OCI-LY1 (cell line): ENCODE data around the gene PAIP2B.

Experiments
- H2AFZ ChIP-seq: fragments of 200-600 bp; sonication (generic), shearing (Covaris generic); 2 replicates; pipeline ENCODE4 v1.6.0; 2014; ENCODE audit warnings: antibody characterized with exemption, mild to moderate bottlenecking, low read length
- H3F3A ChIP-seq: fragments of 200-600 bp; sonication (generic), shearing (Covaris generic); 2 replicates; pipeline ENCODE4 v1.6.0; 2014; ENCODE audit warnings: mild to moderate bottlenecking, antibody characterized with exemption, low read length, moderate library complexity; ENCODE audit not compliant: insufficient read depth
- H3K27ac ChIP-seq: fragments of 200-600 bp; sonication (generic); 2 replicates; pipeline ENCODE4 v1.5.1; 2014; ENCODE audit warnings: low read length, mixed run types, mild to moderate bottlenecking, low read depth; ENCODE audit not compliant: poor library complexity, severe bottlenecking
- H3K27me3 ChIP-seq: fragments of 200-600 bp; sonication (generic); 2 replicates; pipeline ENCODE4 v1.6.0; 2014; ENCODE audit warnings: antibody characterized with exemption, mild to moderate bottlenecking, low read length, moderate library complexity; ENCODE audit not compliant: insufficient read depth
- H3K36me3 ChIP-seq: fragments of 200-600 bp; sonication (generic); 2 replicates; pipeline ENCODE4 v1.6.1; 2014; ENCODE audit warnings: mild to moderate bottlenecking, antibody characterized with exemption, low read length, moderate library complexity, mixed read lengths; ENCODE audit not compliant: insufficient read depth
- H3K4me1 ChIP-seq: fragments of 200-600 bp; sonication (generic); 2 replicates; pipeline ENCODE4 v1.5.1; 2014; ENCODE audit warnings: mild to moderate bottlenecking, low read length, moderate library complexity; ENCODE audit not compliant: insufficient read depth, severe bottlenecking
- H3K4me2 ChIP-seq: fragments of 200-600 bp; sonication (generic), shearing (Covaris generic); 2 replicates; pipeline ENCODE4 v1.6.1; 2014; ENCODE audit warnings: low read length
- H3K4me3 ChIP-seq: fragments of 200-600 bp; sonication (generic); 2 replicates; pipeline ENCODE4 v1.5.1; 2014; ENCODE audit warnings: low read length, low read depth, mild to moderate bottlenecking, mixed read lengths; ENCODE audit not compliant: poor library complexity, severe bottlenecking
- H3K79me2 ChIP-seq: fragments of 200-600 bp; shearing (Covaris generic); 2 replicates; pipeline ENCODE4 v1.6.1; 2016; ENCODE audit warnings: mixed run types, low read length, mixed read lengths; ENCODE audit not compliant: insufficient read depth
- H3K9ac ChIP-seq: fragments of 200-600 bp; sonication (generic), shearing (Covaris generic); 2 replicates; pipeline ENCODE4 v1.6.1; 2014; ENCODE audit warnings: mild to moderate bottlenecking, low read length, mixed read lengths
- H3K9me2 ChIP-seq: fragments of 200-600 bp; sonication (generic), shearing (Covaris generic); 2 replicates; pipeline ENCODE4 v1.6.1; 2014; ENCODE audit warnings: low read depth, mild to moderate bottlenecking, low read length, mixed read lengths
- H3K9me3 ChIP-seq: fragments of 200-600 bp; shearing (Covaris generic); 2 replicates; pipeline ENCODE4 v1.6.1; 2014; ENCODE audit warnings: low read length, mixed read lengths
- H4K20me1 ChIP-seq: fragments of 200-600 bp; sonication (generic), shearing (Covaris generic); 2 replicates; pipeline ENCODE4 v1.6.0; 2016; ENCODE audit warnings: mild to moderate bottlenecking, low read length; ENCODE audit not compliant: insufficient read depth
- CTCF ChIP-seq: fragments of 200-600 bp; sonication (generic), shearing (Covaris generic); IDR thresholded peaks from 2 replicates; pipeline ENCODE4 v1.5.1; 2017; ENCODE audit warnings: mild to moderate bottlenecking, antibody characterized with exemption, low read length, moderate library complexity, mixed read lengths
- EZH2 ChIP-seq: fragments of 200-600 bp; sonication (generic), shearing (Covaris generic); IDR thresholded peaks from 2 replicates; pipeline ENCODE4 v1.8.0; 2017; ENCODE audit warnings: borderline replicate concordance, mixed run types, mild to moderate bottlenecking, antibody characterized with exemption, low read length, moderate library complexity, mixed read lengths

The PAIP2B gene

GRCh38 chr2:71224935-71225334 is 2.0 kb downstream of the PAIP2B start:
- H3K4me3 ChIP-seq = no peak overlapping the region
- H4K20me1 ChIP-seq = no peaks in the 10 kb centered on the region
- H3K36me3 ChIP-seq = no peaks in the 10 kb centered on the region
- TF ChIP-seq EZH2 (no peak), CTCF (no peak)
- H3K9me2 ChIP-seq = no peaks in the 10 kb centered on the region
- no peak overlapping the region for H2AFZ ChIP-seq
- H3K9me3 ChIP-seq = no peaks in the 10 kb centered on the region
- no peaks in the 10 kb centered on the region for H3F3A ChIP-seq
- no peak overlapping the region for H3K4me2 ChIP-seq
- no peak overlapping the region for H3K27ac ChIP-seq
- no peaks in the 10 kb centered on the region for H3K4me1 ChIP-seq
- no peak overlapping the region for H3K9ac ChIP-seq
- H3K27me3 ChIP-seq = peaks cover 3% of the 10 kb centered on the region; the same call in 1 of the 2 replicates
- no peaks in the 10 kb centered on the region for H3K79me2 ChIP-seq

GRCh38 chr2:71224457-71224856 is 2.4 kb downstream of the PAIP2B start:
- Histone ChIP-seq H3K79me2 (no peaks in the 10 kb centered on the region), H3K27me3 (peaks cover under 1% of the 10 kb centered on the region; the same call in 1 of the 2 replicates), H3K9me2 (no peaks in the 10 kb centered on the region), H2AFZ (no peak overlapping the region), H3K36me3 (no peaks in the 10 kb centered on the region), H3K4me1 (no peaks in the 10 kb centered on the region), H3K4me3 (no peak overlapping the region), H3K27ac (no peak overlapping the region), H3K9ac (no peak overlapping the region), H3F3A (no peaks in the 10 kb centered on the region), H3K4me2 (no peak overlapping the region), H3K9me3 (no peaks in the 10 kb centered on the region), H4K20me1 (no peaks in the 10 kb centered on the region)
- no peak for TF ChIP-seq EZH2
- TF ChIP-seq CTCF = no peak

GRCh38 chr2:71223767-71224333 is 3.1 kb downstream of the PAIP2B start:
- no peak overlapping the region for H3K4me3 ChIP-seq
- H3K79me2 ChIP-seq = no peaks in the 10 kb centered on the region

More at GRCh38 chr2:71223767-71224333, 3.1 kb downstream of the PAIP2B start:
- no peaks in the 10 kb centered on the region for H3K36me3 ChIP-seq
- no peak overlapping the region for H3K27ac ChIP-seq
- no peaks in the 10 kb centered on the region for H3F3A ChIP-seq
- H3K27me3 ChIP-seq = no peaks in the 10 kb centered on the region; the same call in 1 of the 2 replicates
- H3K9ac ChIP-seq = no peak overlapping the region
- H4K20me1 ChIP-seq = no peaks in the 10 kb centered on the region
- H3K9me2 ChIP-seq = no peaks in the 10 kb centered on the region
- H3K4me1 ChIP-seq = no peaks in the 10 kb centered on the region
- H2AFZ ChIP-seq = no peak overlapping the region
- TF ChIP-seq CTCF (peak; percentile 24; the same call in 1 of the 2 replicates), EZH2 (no peak)
- H3K9me3 ChIP-seq = no peaks in the 10 kb centered on the region
- H3K4me2 ChIP-seq = no peak overlapping the region
